ENCODE data around the gene BABAM2. TPM values are rescaled to one million over a fixed set of nuclear protein-coding genes. Genes with fewer than 3 reads are reported as not detected.

Gene BABAM2
- total and polyA plus RNA-seq, 2 experiments from 2014 or later = 35.2 to 46.1 TPM

DNA sequence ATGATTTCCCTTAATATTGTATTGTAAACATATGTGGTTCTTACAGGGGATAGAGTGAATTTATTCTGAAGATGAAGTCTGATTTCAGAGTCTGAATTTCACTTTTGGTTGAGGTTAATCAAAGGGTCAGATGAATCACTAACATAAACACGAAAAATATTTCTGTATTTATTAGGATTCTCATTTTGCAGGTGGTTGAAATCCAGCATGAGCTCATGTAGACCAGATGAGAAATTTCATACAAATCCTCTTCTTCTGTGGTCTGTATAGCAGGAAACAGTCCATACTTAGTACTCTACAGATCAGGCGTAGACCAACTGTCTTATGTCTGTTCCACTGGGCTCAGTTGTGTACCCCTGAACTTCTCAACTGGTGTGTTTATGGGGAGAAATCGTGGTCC lies 157.8 kb downstream of the BABAM2 start:
- peaks cover 41% of the 10 kb centered on the region for H3K4me1 ChIP-seq (ENCODE audit: insufficient read depth)
- H3K4me3 ChIP-seq = no peak overlapping the region
- WGBS, 2 experiments (ENCODE audit: low coverage in 1 of 2, low lambda C conversion rate in 2 of 2, missing lambda C conversion rate in 2 of 2) = 84 to 92% methylated on average over 3 of the region's 3 CpGs
- in situ Hi-C loops (cut with MboI) = no loop called here
- no peaks in the 10 kb centered on the region for H3K27me3 ChIP-seq (replicated peaks; ENCODE audit: insufficient read depth)
- no peaks in the 10 kb centered on the region for H3K9me3 ChIP-seq (ENCODE audit: low read depth)
- peaks cover 29% of the 10 kb centered on the region for H3F3A ChIP-seq (ENCODE audit: insufficient read depth)
- no peaks in the 10 kb centered on the region for H3K36me3 ChIP-seq (ENCODE audit: low read depth)
- peak overlapping the region; percentile 60 for H3K4me2 ChIP-seq (ENCODE audit: unreplicated experiment)
- no peak overlapping the region for H3K9ac ChIP-seq
- no peak for TF ChIP-seq EZH2phosphoT487 (IDR thresholded peaks at IDR 0.05; ENCODE audit: insufficient read depth, low read depth)
- no peak for TF ChIP-seq EZH2 (IDR thresholded peaks at IDR 0.05; ENCODE audit: insufficient read depth, poor library complexity, severe bottlenecking)
- DNase-seq = no peak
- H2AFZ ChIP-seq = no peak overlapping the region
- H3K79me2 ChIP-seq (ENCODE audit: insufficient read depth) = no peaks in the 10 kb centered on the region
- H3K9me2 ChIP-seq (ENCODE audit: insufficient read depth) = no peaks in the 10 kb centered on the region
- H3K27ac ChIP-seq = no peak overlapping the region; the same call in 1 of the 2 replicates
- no peaks in the 10 kb centered on the region for H4K20me1 ChIP-seq (ENCODE audit: insufficient read depth)

DNA sequence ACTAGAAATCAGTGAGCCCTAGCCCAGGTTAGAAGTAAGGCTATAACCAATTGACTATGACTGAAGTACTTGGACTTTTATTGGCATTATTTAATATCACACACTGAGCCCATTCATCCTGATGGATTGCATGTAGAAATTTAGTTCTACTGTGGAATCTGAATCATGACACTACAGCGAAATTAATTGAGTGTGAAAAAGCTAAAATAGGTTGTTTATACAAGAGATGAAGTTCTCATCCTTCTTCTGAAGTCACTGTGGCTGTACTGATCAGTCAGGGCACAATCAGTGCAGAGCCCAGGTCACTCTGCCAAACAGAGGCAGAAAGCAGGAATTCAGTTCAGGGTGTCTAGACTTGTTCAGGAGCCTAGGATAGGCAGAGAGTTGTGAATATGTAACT lies 158.9 kb downstream of the BABAM2 start:
- peaks cover 46% of the 10 kb centered on the region for H3K4me1 ChIP-seq (ENCODE audit: insufficient read depth)
- H3K9me2 ChIP-seq (ENCODE audit: insufficient read depth) = no peaks in the 10 kb centered on the region
- TF ChIP-seq EZH2 (IDR thresholded peaks at IDR 0.05; ENCODE audit: insufficient read depth, poor library complexity, severe bottlenecking) = no peak
- TF ChIP-seq EZH2phosphoT487 (IDR thresholded peaks at IDR 0.05; ENCODE audit: insufficient read depth, low read depth) = no peak
- peaks cover 29% of the 10 kb centered on the region for H3F3A ChIP-seq (ENCODE audit: insufficient read depth)
- no peak overlapping the region for H3K9ac ChIP-seq
- in situ Hi-C loops (cut with MboI) = no loop called here
- H3K27ac ChIP-seq = no peak overlapping the region
- 78 to 82% methylated on average over 1 of the region's 1 CpG for WGBS, 2 experiments (ENCODE audit: low coverage in 1 of 2, low lambda C conversion rate in 2 of 2, missing lambda C conversion rate in 2 of 2)
- H3K27me3 ChIP-seq (replicated peaks; ENCODE audit: insufficient read depth) = no peaks in the 10 kb centered on the region
- H3K4me3 ChIP-seq = no peak overlapping the region
- no peaks in the 10 kb centered on the region for H4K20me1 ChIP-seq (ENCODE audit: insufficient read depth)
- no peaks in the 10 kb centered on the region for H3K79me2 ChIP-seq (ENCODE audit: insufficient read depth)
- no peak for DNase-seq
- no peak overlapping the region for H3K4me2 ChIP-seq (ENCODE audit: unreplicated experiment)
- H3K36me3 ChIP-seq (ENCODE audit: low read depth) = no peaks in the 10 kb centered on the region
- no peaks in the 10 kb centered on the region for H3K9me3 ChIP-seq (ENCODE audit: low read depth)
- no peak overlapping the region for H2AFZ ChIP-seq

DNA sequence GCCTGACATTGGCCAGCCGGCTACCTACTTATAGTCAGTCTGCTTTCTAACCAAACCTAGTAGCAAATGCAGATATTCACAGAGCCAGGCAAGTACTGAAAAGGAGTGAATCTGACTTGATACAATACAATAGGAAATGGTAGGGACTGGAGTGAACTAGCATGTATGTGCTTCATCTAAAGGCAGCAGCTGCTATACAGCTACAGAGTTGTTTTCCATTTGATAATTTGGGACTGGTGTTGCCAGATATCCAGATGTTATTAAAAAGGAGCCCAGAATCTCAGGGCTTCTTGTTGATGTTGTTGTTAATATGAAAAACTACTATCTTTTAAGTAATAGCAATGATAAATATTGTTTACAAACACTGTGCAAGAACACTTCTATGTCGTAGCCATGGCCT lies 159.4 kb downstream of the BABAM2 start:
- WGBS, 2 experiments (ENCODE audit: low coverage in 1 of 2, low lambda C conversion rate in 2 of 2, missing lambda C conversion rate in 2 of 2) = 93 to 98% methylated on average over 2 of the region's 2 CpGs
- Histone ChIP-seq H2AFZ (no peak overlapping the region), H3K36me3 (ENCODE audit: low read depth) (no peaks in the 10 kb centered on the region)

DNA sequence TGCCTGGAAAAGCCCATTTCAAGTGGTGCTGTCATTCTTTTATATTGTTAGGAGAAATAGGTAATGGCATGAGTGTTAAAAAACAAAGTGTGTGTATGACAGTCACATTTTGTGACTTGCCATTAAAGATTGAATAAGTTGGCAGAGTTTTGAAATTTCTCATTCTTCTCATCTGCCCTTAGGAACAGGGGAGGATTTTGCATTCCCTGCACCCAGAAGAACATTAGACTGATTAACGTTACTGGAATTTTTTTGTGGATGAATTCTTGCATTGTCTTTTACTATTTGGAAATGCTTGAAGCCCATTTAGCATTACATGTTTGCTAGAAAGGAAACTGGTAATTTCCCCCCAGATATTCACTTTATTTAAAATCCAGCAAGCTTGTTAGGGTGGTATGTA lies 162.2 kb downstream of the BABAM2 start:
- H4K20me1 ChIP-seq (ENCODE audit: insufficient read depth) = no peaks in the 10 kb centered on the region
- H3K9me2 ChIP-seq (ENCODE audit: insufficient read depth) = no peaks in the 10 kb centered on the region
- peak overlapping the region; percentile 5; the same call in 1 of the 2 replicates for H3K27ac ChIP-seq
- no peaks in the 10 kb centered on the region for H3K9me3 ChIP-seq (ENCODE audit: low read depth)
- WGBS, 2 experiments (ENCODE audit: low coverage in 1 of 2, low lambda C conversion rate in 2 of 2, missing lambda C conversion rate in 2 of 2) = 21 to 35% methylated on average over 1 of the region's 1 CpG
- H3K27me3 ChIP-seq (replicated peaks; ENCODE audit: insufficient read depth) = no peaks in the 10 kb centered on the region
- TF ChIP-seq EZH2 (IDR thresholded peaks at IDR 0.05; ENCODE audit: insufficient read depth, poor library complexity, severe bottlenecking) (no peak), EZH2phosphoT487 (IDR thresholded peaks at IDR 0.05; ENCODE audit: insufficient read depth, low read depth) (no peak)
- in situ Hi-C loops (cut with MboI) = no loop called here
- H3K4me3 ChIP-seq = no peak overlapping the region
- peak overlapping the region; percentile 31 for H3K4me2 ChIP-seq (ENCODE audit: unreplicated experiment)
- H2AFZ ChIP-seq = 0 out of 2 replicates have a peak overlapping the region, but pooled peaks have one; percentile 4
- peaks cover 27% of the 10 kb centered on the region for H3F3A ChIP-seq (ENCODE audit: insufficient read depth)
- no peak overlapping the region for H3K9ac ChIP-seq
- peak; percentile 59 for DNase-seq
- peaks cover 44% of the 10 kb centered on the region for H3K4me1 ChIP-seq (ENCODE audit: insufficient read depth)
- no peaks in the 10 kb centered on the region for H3K79me2 ChIP-seq (ENCODE audit: insufficient read depth)
- no peaks in the 10 kb centered on the region for H3K36me3 ChIP-seq (ENCODE audit: low read depth)

More for the DNA sequence above, 159.4 kb downstream of the BABAM2 start:
- TF ChIP-seq EZH2 (IDR thresholded peaks at IDR 0.05; ENCODE audit: insufficient read depth, poor library complexity, severe bottlenecking) (no peak), EZH2phosphoT487 (IDR thresholded peaks at IDR 0.05; ENCODE audit: insufficient read depth, low read depth) (no peak)
- Histone ChIP-seq H3K27ac (no peak overlapping the region), H4K20me1 (ENCODE audit: insufficient read depth) (no peaks in the 10 kb centered on the region), H3K4me2 (ENCODE audit: unreplicated experiment) (no peak overlapping the region), H3K27me3 (replicated peaks; ENCODE audit: insufficient read depth) (no peaks in the 10 kb centered on the region), H3F3A (ENCODE audit: insufficient read depth) (peaks cover 29% of the 10 kb centered on the region), H3K9me2 (ENCODE audit: insufficient read depth) (no peaks in the 10 kb centered on the region), H3K9me3 (ENCODE audit: low read depth) (no peaks in the 10 kb centered on the region), H3K9ac (no peak overlapping the region), H3K79me2 (ENCODE audit: insufficient read depth) (no peaks in the 10 kb centered on the region), H3K4me3 (no peak overlapping the region), H3K4me1 (ENCODE audit: insufficient read depth) (peaks cover 48% of the 10 kb centered on the region)
- DNase-seq = no peak
- in situ Hi-C loops (cut with MboI) = no loop called here

DNA sequence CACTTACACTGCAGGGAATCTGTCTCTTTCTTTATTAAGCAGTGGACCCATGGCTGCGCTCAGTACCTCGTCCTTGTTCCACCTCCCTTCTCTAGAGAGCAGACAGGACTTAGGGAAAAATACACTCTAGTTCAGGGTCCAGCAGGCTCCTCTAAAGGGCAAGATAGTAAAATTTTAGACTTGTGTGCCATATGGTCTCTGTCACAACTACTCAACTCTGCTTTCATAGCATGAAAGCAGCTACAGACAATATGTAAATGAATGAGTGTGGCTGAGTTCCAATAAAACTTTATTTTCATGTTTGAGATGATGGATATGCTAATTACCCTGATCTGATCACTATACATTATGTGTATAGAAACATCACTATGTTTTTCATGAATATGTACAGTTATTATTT lies 163.1 kb downstream of the BABAM2 start:
- H3K9ac ChIP-seq = no peak overlapping the region
- no peaks in the 10 kb centered on the region for H3K79me2 ChIP-seq (ENCODE audit: insufficient read depth)
- in situ Hi-C loops (cut with MboI) = no loop called here
- H3K9me2 ChIP-seq (ENCODE audit: insufficient read depth) = no peaks in the 10 kb centered on the region
- no peak overlapping the region for H3K4me3 ChIP-seq
- H3K36me3 ChIP-seq (ENCODE audit: low read depth) = no peaks in the 10 kb centered on the region
- 0 out of 2 replicates have a peak overlapping the region, but pooled peaks have one; percentile 4 for H2AFZ ChIP-seq
- DNase-seq = no peak
- H4K20me1 ChIP-seq (ENCODE audit: insufficient read depth) = no peaks in the 10 kb centered on the region
- H3F3A ChIP-seq (ENCODE audit: insufficient read depth) = peaks cover 24% of the 10 kb centered on the region
- WGBS, 2 experiments (ENCODE audit: low coverage in 1 of 2, low lambda C conversion rate in 2 of 2, missing lambda C conversion rate in 2 of 2) = 75 to 76% methylated on average over 2 of the region's 2 CpGs
- peak overlapping the region; percentile 31 for H3K4me2 ChIP-seq (ENCODE audit: unreplicated experiment)
- H3K27ac ChIP-seq = no peak overlapping the region
- H3K4me1 ChIP-seq (ENCODE audit: insufficient read depth) = peaks cover 35% of the 10 kb centered on the region
- H3K27me3 ChIP-seq (replicated peaks; ENCODE audit: insufficient read depth) = no peaks in the 10 kb centered on the region
- TF ChIP-seq EZH2 (IDR thresholded peaks at IDR 0.05; ENCODE audit: insufficient read depth, poor library complexity, severe bottlenecking) (no peak), EZH2phosphoT487 (IDR thresholded peaks at IDR 0.05; ENCODE audit: insufficient read depth, low read depth) (no peak)
- H3K9me3 ChIP-seq (ENCODE audit: low read depth) = no peaks in the 10 kb centered on the region
